ENCODE data around the gene S100A16.
"Not testable (repeated sequence)": the region's sequence is repeated elsewhere in the genome, so short reads cannot be mapped to it uniquely, and the experiment has no call there.

The S100A16 gene

DNA sequence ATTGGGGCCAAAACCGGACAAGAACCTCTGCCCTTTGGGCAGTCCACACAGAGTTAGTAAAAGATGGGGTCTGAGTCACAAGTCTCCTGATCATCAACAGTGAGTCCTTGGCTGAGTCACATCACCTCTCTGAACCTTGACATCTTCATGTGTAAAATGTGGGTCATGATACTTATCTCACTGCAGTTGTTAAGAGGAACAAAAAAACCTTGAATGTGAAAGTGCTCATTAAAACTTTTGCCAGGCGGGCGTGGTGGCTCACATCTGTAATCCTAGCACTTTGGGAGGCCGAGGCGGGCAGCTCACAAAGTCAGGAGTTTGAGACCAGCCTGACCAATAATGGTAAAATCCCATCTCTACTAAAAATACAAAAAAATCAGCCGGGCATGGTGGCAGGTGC is 15.7 kb downstream of the S100A16 start:
- no peaks in the 10 kb centered on the region for H3K9me3 ChIP-seq (ENCODE audit: control insufficient read depth in 1 of 2, low read length in 2 of 2)
- H3K4me3 ChIP-seq (ENCODE audit: low read depth in 1 of 2, low read length in 2 of 2): no peak overlapping the region
- no peak overlapping the region for H3K9ac ChIP-seq (ENCODE audit: low read depth in 1 of 2, low read length in 2 of 2)
- no peaks in the 10 kb centered on the region for H3K36me3 ChIP-seq (ENCODE audit: control insufficient read depth in 1 of 2, insufficient read depth in 2 of 2, low read length in 2 of 2)
- peaks cover 0 to 4% of the 10 kb centered on the region in 2 donors for H3K4me1 ChIP-seq (ENCODE audit: control insufficient read depth in 1 of 2, insufficient read depth in 2 of 2, low read length in 2 of 2)
- H3K27ac ChIP-seq (ENCODE audit: low read depth, low read length): no peak overlapping the region
- H3K27me3 ChIP-seq (ENCODE audit: control insufficient read depth in 1 of 2, insufficient read depth in 2 of 2, low read length in 2 of 2): no peaks in the 10 kb centered on the region

DNA sequence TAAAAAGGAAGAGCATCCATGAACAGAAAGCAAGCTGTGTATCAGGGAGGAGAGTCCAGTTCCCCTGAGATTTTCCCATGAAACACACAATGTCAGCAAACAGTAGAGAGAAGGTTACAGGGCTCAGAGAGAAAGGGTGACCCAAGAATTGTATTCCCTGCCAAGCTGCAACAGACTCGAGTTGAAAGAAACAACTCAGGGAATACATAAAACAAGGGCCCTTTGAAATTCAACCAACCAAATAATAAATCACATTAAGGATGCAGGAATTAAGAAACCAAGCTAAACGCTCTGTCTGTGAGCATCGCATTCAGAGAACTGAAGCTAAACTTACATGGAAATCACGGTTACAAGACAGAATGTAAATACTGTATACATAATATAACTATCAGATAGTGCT is 20.2 kb downstream of the S100A16 start:
- Histone ChIP-seq H3K27me3 (ENCODE audit: control insufficient read depth in 1 of 2, insufficient read depth in 2 of 2, low read length in 2 of 2) (no peaks in the 10 kb centered on the region), H3K9ac (ENCODE audit: low read depth in 1 of 2, low read length in 2 of 2) (no peak overlapping the region), H3K27ac (ENCODE audit: low read depth, low read length) (no peak overlapping the region), H3K4me3 (ENCODE audit: low read depth in 1 of 2, low read length in 2 of 2) (no peak overlapping the region), H3K9me3 (ENCODE audit: control insufficient read depth in 1 of 2, low read length in 2 of 2) (no peaks in the 10 kb centered on the region), H3K4me1 (ENCODE audit: control insufficient read depth in 1 of 2, insufficient read depth in 2 of 2, low read length in 2 of 2) (no peaks in the 10 kb centered on the region), H3K36me3 (ENCODE audit: control insufficient read depth in 1 of 2, insufficient read depth in 2 of 2, low read length in 2 of 2) (no peaks in the 10 kb centered on the region)

- H3K9ac ChIP-seq (ENCODE audit: low read depth in 1 of 2, low read length in 2 of 2): no peak overlapping the region
- H3K4me3 ChIP-seq (ENCODE audit: low read depth in 1 of 2, low read length in 2 of 2): no peak overlapping the region
- H3K27ac ChIP-seq (ENCODE audit: low read depth, low read length): no peak overlapping the region
- H3K9me3 ChIP-seq (ENCODE audit: control insufficient read depth in 1 of 2, low read length in 2 of 2): no peaks in the 10 kb centered on the region
- no peaks in the 10 kb centered on the region for H3K4me1 ChIP-seq (ENCODE audit: control insufficient read depth in 1 of 2, insufficient read depth in 2 of 2, low read length in 2 of 2)
- no peaks in the 10 kb centered on the region for H3K36me3 ChIP-seq (ENCODE audit: control insufficient read depth in 1 of 2, insufficient read depth in 2 of 2, low read length in 2 of 2)
- H3K27me3 ChIP-seq (ENCODE audit: control insufficient read depth in 1 of 2, insufficient read depth in 2 of 2, low read length in 2 of 2): no peaks in the 10 kb centered on the region
Observed at GRCh38 chr1:153588482-153588881, 24.5 kb downstream of the S100A16 start.

GRCh38 chr1:153588033-153588432 is 24.9 kb downstream of the S100A16 start:
- H3K27me3 ChIP-seq (ENCODE audit: control insufficient read depth in 1 of 2, insufficient read depth in 2 of 2, low read length in 2 of 2); H3K4me1 ChIP-seq (ENCODE audit: control insufficient read depth in 1 of 2, insufficient read depth in 2 of 2, low read length in 2 of 2); H3K27ac ChIP-seq (ENCODE audit: low read depth, low read length); H3K36me3 ChIP-seq (ENCODE audit: control insufficient read depth in 1 of 2, insufficient read depth in 2 of 2, low read length in 2 of 2); H3K4me3 ChIP-seq (ENCODE audit: low read depth in 1 of 2, low read length in 2 of 2); H3K9me3 ChIP-seq (ENCODE audit: control insufficient read depth in 1 of 2, low read length in 2 of 2); H3K9ac ChIP-seq (ENCODE audit: low read depth in 1 of 2, low read length in 2 of 2): not testable (repeated sequence)

DNA sequence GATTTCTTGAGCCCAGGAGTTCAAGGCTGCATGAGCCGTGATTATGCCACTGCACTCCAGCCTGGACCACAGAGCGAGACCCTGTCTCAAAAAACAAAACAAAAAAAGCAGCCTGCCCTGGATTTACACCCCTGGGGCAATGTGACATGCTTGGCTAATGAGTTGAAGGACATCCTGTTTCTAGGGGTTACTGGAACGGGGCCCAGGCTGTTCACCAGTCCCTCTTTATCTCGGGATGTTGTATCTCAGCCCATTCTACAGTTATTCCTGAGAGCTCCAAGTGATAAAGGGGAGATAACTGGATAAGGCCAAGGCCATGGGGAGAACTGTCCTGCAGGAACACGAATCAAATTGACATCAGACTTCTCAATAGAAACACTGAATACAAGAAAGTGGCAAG is 25.6 kb downstream of the S100A16 start:
- H3K9ac ChIP-seq (ENCODE audit: low read depth in 1 of 2, low read length in 2 of 2): no peak overlapping the region
- H3K27me3 ChIP-seq (ENCODE audit: control insufficient read depth in 1 of 2, insufficient read depth in 2 of 2, low read length in 2 of 2): no peaks in the 10 kb centered on the region
- no peak overlapping the region for H3K27ac ChIP-seq (ENCODE audit: low read depth, low read length)
- no peaks in the 10 kb centered on the region for H3K9me3 ChIP-seq (ENCODE audit: control insufficient read depth in 1 of 2, low read length in 2 of 2)
- H3K36me3 ChIP-seq (ENCODE audit: control insufficient read depth in 1 of 2, insufficient read depth in 2 of 2, low read length in 2 of 2): no peaks in the 10 kb centered on the region
- H3K4me3 ChIP-seq (ENCODE audit: low read depth in 1 of 2, low read length in 2 of 2): no peak overlapping the region
- no peaks in the 10 kb centered on the region for H3K4me1 ChIP-seq (ENCODE audit: control insufficient read depth in 1 of 2, insufficient read depth in 2 of 2, low read length in 2 of 2)

DNA sequence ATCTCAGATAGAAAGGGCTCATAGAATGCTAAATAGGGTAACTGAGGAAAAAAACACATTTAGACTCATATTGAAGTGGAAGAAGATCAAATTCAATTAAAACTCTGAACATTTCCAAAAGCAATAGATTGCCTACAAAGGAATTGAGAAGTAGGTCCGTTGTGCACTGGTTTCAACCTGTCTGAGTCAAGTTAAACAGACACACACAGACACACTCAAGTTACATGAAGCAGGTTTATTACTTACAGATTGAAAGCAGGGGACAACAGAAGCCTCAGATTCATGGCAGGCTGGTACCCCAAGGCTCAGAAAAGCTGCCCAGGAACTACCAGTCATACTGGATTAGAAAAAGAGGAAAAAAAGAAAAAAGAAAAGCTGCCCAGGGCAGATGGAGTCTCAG is 26.6 kb downstream of the S100A16 start:
- Histone ChIP-seq H3K4me3 (ENCODE audit: low read depth in 1 of 2, low read length in 2 of 2) (no peak overlapping the region), H3K27ac (ENCODE audit: low read depth, low read length) (no peak overlapping the region), H3K9ac (ENCODE audit: low read depth in 1 of 2, low read length in 2 of 2) (no peak overlapping the region)

DNA sequence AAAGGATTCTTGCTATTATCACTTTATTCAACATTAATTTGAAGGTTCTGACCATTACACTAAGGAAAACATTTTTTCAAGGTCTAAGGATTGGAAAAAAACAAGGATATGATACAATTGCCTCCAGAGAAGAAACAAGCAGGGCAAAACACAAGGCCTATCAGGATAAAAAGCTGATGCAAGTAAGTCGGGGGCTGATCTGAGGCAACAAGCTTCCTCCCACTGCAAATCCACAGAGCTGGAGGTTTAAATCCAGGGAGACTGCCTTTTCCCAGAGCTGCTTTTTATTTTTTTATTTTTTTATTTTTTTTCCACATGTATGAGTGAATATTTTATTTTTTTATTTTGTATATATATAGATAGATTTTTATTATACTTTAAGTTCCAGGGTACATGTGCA is 27.9 kb downstream of the S100A16 start:
- Histone ChIP-seq H3K9ac (ENCODE audit: low read depth in 1 of 2, low read length in 2 of 2) (no peak overlapping the region), H3K27ac (ENCODE audit: low read depth, low read length) (no peak overlapping the region), H3K27me3 (ENCODE audit: control insufficient read depth in 1 of 2, insufficient read depth in 2 of 2, low read length in 2 of 2) (no peaks in the 10 kb centered on the region), H3K4me3 (ENCODE audit: low read depth in 1 of 2, low read length in 2 of 2) (no peak overlapping the region), H3K4me1 (ENCODE audit: control insufficient read depth in 1 of 2, insufficient read depth in 2 of 2, low read length in 2 of 2) (no peaks in the 10 kb centered on the region), H3K36me3 (ENCODE audit: control insufficient read depth in 1 of 2, insufficient read depth in 2 of 2, low read length in 2 of 2) (no peaks in the 10 kb centered on the region), H3K9me3 (ENCODE audit: control insufficient read depth in 1 of 2, low read length in 2 of 2) (no peaks in the 10 kb centered on the region)

More for the DNA sequence above, 26.6 kb downstream of the S100A16 start:
- Histone ChIP-seq H3K27me3 (ENCODE audit: control insufficient read depth in 1 of 2, insufficient read depth in 2 of 2, low read length in 2 of 2) (no peaks in the 10 kb centered on the region), H3K4me1 (ENCODE audit: control insufficient read depth in 1 of 2, insufficient read depth in 2 of 2, low read length in 2 of 2) (no peaks in the 10 kb centered on the region), H3K9me3 (ENCODE audit: control insufficient read depth in 1 of 2, low read length in 2 of 2) (no peaks in the 10 kb centered on the region), H3K36me3 (ENCODE audit: control insufficient read depth in 1 of 2, insufficient read depth in 2 of 2, low read length in 2 of 2) (no peaks in the 10 kb centered on the region)

DNA sequence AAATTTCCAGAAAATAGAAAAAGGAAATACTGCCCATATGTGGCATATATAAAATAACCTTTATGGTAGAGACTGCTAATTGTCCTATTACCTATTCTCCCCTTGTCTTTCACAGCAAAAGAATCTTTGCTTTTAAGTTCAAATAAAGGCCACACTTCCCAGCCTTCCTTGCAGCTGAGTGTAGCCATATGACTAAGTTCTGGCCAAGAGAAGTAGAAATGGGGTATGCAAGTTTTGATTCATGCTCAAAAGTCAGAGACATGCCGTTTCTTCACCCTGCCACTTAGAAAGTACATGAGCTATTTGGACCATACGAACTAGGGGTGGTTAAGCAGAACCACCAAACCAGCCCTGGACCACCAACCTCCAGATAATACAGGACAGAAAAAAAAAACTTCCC is 29.0 kb downstream of the S100A16 start:
- no peaks in the 10 kb centered on the region for H3K9me3 ChIP-seq (ENCODE audit: control insufficient read depth in 1 of 2, low read length in 2 of 2)
- H3K4me3 ChIP-seq (ENCODE audit: low read depth in 1 of 2, low read length in 2 of 2): no peak overlapping the region
- H3K36me3 ChIP-seq (ENCODE audit: control insufficient read depth in 1 of 2, insufficient read depth in 2 of 2, low read length in 2 of 2): no peaks in the 10 kb centered on the region
- H3K9ac ChIP-seq (ENCODE audit: low read depth in 1 of 2, low read length in 2 of 2): no peak overlapping the region
- no peak overlapping the region for H3K27ac ChIP-seq (ENCODE audit: low read depth, low read length)
- no peaks in the 10 kb centered on the region for H3K27me3 ChIP-seq (ENCODE audit: control insufficient read depth in 1 of 2, insufficient read depth in 2 of 2, low read length in 2 of 2)
- no peaks in the 10 kb centered on the region for H3K4me1 ChIP-seq (ENCODE audit: control insufficient read depth in 1 of 2, insufficient read depth in 2 of 2, low read length in 2 of 2)

GRCh38 chr1:153583514-153583913 is 29.4 kb downstream of the S100A16 start:
- H3K4me3 ChIP-seq (ENCODE audit: low read depth in 1 of 2, low read length in 2 of 2); H3K4me1 ChIP-seq (ENCODE audit: control insufficient read depth in 1 of 2, insufficient read depth in 2 of 2, low read length in 2 of 2); H3K27me3 ChIP-seq (ENCODE audit: control insufficient read depth in 1 of 2, insufficient read depth in 2 of 2, low read length in 2 of 2); H3K9ac ChIP-seq (ENCODE audit: low read depth in 1 of 2, low read length in 2 of 2); H3K36me3 ChIP-seq (ENCODE audit: control insufficient read depth in 1 of 2, insufficient read depth in 2 of 2, low read length in 2 of 2); H3K9me3 ChIP-seq (ENCODE audit: control insufficient read depth in 1 of 2, low read length in 2 of 2); H3K27ac ChIP-seq (ENCODE audit: low read depth, low read length): not testable (repeated sequence)

GRCh38 chr1:153582836-153583235 is 30.1 kb downstream of the S100A16 start:
- not testable (repeated sequence) for H3K4me3 ChIP-seq (ENCODE audit: low read depth in 1 of 2, low read length in 2 of 2)

GRCh38 chr1:153578936-153579335 is 34.0 kb downstream of the S100A16 start:
- no peak overlapping the region for H3K4me3 ChIP-seq (ENCODE audit: low read depth in 1 of 2, low read length in 2 of 2)
- H3K27me3 ChIP-seq (ENCODE audit: control insufficient read depth in 1 of 2, insufficient read depth in 2 of 2, low read length in 2 of 2): no peaks in the 10 kb centered on the region
- H3K36me3 ChIP-seq (ENCODE audit: control insufficient read depth in 1 of 2, insufficient read depth in 2 of 2, low read length in 2 of 2): no peaks in the 10 kb centered on the region
- no peaks in the 10 kb centered on the region for H3K9me3 ChIP-seq (ENCODE audit: control insufficient read depth in 1 of 2, low read length in 2 of 2)
- H3K9ac ChIP-seq (ENCODE audit: low read depth in 1 of 2, low read length in 2 of 2): no peak overlapping the region
- H3K4me1 ChIP-seq (ENCODE audit: control insufficient read depth in 1 of 2, insufficient read depth in 2 of 2, low read length in 2 of 2): peaks cover 0 to 3% of the 10 kb centered on the region in 2 donors
- H3K27ac ChIP-seq (ENCODE audit: low read depth, low read length): no peak overlapping the region

More at GRCh38 chr1:153582836-153583235, 30.1 kb downstream of the S100A16 start:
- H3K36me3 ChIP-seq (ENCODE audit: control insufficient read depth in 1 of 2, insufficient read depth in 2 of 2, low read length in 2 of 2); H3K27me3 ChIP-seq (ENCODE audit: control insufficient read depth in 1 of 2, insufficient read depth in 2 of 2, low read length in 2 of 2); H3K9me3 ChIP-seq (ENCODE audit: control insufficient read depth in 1 of 2, low read length in 2 of 2); H3K9ac ChIP-seq (ENCODE audit: low read depth in 1 of 2, low read length in 2 of 2); H3K4me1 ChIP-seq (ENCODE audit: control insufficient read depth in 1 of 2, insufficient read depth in 2 of 2, low read length in 2 of 2); H3K27ac ChIP-seq (ENCODE audit: low read depth, low read length): not testable (repeated sequence)

Data from duodenal mucosa (tissue), 2 donors.